Hair follicle dermal papilla cell (primary cell): ENCODE data around the gene ZNF680. TPM values are rescaled to one million over a fixed set of nuclear protein-coding genes. Genes with fewer than 3 reads are reported as not detected.

Experiments used
- total RNA-seq: library from RNA; depleted of rRNA; stranded (reverse); fragments of >200 nt; gene quantifications from 2 replicates; pipeline ENCODE4 v1.2.3, GENCODE V29; 2012

Gene ZNF680
- total RNA-seq = 6.2 and 8.8 TPM in 2 replicates

DNA sequence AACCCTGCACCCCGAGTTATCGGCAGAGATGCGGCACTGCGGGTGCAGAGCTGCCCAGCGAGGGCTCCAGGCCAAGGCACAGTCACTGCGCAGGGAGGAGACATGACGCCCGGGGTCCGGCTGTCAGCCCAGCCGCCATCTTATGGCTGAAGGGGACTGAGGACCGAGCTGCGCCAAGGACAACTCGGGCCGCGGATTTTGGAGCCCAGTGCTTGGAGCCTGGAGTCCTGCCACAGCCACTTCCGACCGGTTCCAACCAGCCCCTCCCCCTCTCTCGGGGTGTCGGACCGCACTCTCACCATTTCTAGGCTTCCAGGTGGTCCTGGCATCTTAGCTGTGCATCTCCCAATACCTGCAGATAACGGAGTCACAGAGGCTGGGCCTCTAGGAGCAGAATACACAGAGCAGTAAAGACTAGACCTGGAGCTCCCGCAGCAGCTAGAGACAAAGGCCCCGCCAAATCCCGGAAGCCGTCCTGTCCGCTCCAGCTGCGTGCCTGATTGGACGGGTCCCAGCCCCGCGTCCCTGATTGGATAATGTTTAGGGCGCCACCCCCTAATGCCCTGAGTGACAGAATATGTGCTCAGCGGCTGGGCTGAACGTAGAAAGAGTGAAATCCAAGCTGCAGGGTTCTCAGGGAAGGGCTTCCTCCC is at the start of gene ZNF680:
Gene ZNF680, minus strand, starts transcription at position 446 of the 653 bp plus-strand sequence. Its CDS starts 117 bp downstream, at position 329.

Other genes starting within 250 kb of the ZNF680 start
- 10.7 and 12.0 TPM in 2 replicates for gene ZNF736, start 249.1 kb downstream of the ZNF680 start, total RNA-seq
- 1.9 and 2.1 TPM in 2 replicates for gene ZNF107, start 103.1 kb upstream of the ZNF680 start, total RNA-seq
- 2.6 and 3.3 TPM in 2 replicates for gene ZNF138, start 231.4 kb upstream of the ZNF680 start, total RNA-seq